Sigmoid colon (tissue), 7 donors: ENCODE data around the gene KYAT1. TPM values are rescaled to one million over a fixed set of nuclear protein-coding genes. Genes with fewer than 3 reads are reported as not detected.
A peak's percentile ranks its signal among the peaks of the same experiment; 100 is the strongest.

Experiments
- DNase-seq: peaks from one replicate; pipeline ENCODE4 v3.0.0-alpha.2; 2019
- H3K27ac ChIP-seq, 4 donors: fragments of 200-600 bp; sonication (generic); one replicate each; pipeline ENCODE4 v1.5.1; 2016 to 2019; ENCODE audit warnings: mild to moderate bottlenecking in 1 of 4
- H3K27me3 ChIP-seq, 3 donors: fragments of 200-600 bp; sonication (generic); one replicate each; pipeline ENCODE4 v1.5.1; 2019; ENCODE audit warnings: mild to moderate bottlenecking in 1 of 3
- H3K36me3 ChIP-seq, 4 donors: fragments of 200-600 bp; sonication (generic); one replicate each; pipeline ENCODE4 v1.5.1; 2016 to 2019
- H3K4me1 ChIP-seq, 4 donors: fragments of 200-600 bp; sonication (generic); one replicate each; pipeline ENCODE4 v1.5.1; 2017 to 2019
- H3K4me3 ChIP-seq, 4 donors: fragments of 200-600 bp; sonication (generic); one replicate each; pipeline ENCODE4 v1.5.1; 2017 to 2019; ENCODE audit warnings: mild to moderate bottlenecking in 2 of 4, moderate library complexity in 1 of 4
- H3K9me3 ChIP-seq, 4 donors: fragments of 200-600 bp in 3 of 4; sonication (generic) in 3 of 4; one replicate each; pipeline versions ENCODE4 v1.5.1 to v1.6.1; 2013 to 2019
- CTCF ChIP-seq, 4 experiments: fragments of 450-650 bp in 3 of 4; fragments of 200-600 bp in 1 of 4; IDR thresholded peaks; one replicate each; pipeline ENCODE4 v1.5.1; 2016 to 2019; ENCODE audit warnings: antibody characterized with exemption in 4 of 4, mild to moderate bottlenecking in 3 of 4, moderate library complexity in 2 of 4
- EP300 ChIP-seq, 4 donors: sonication (generic); formaldehyde crosslinking; IDR thresholded peaks; one replicate each; pipeline ENCODE4 v1.6.1; 2017; ENCODE audit warnings: antibody characterized with exemption in 4 of 4
- POLR2A ChIP-seq, 2 donors: fragments of 450-650 bp; IDR thresholded peaks; one replicate each; pipeline ENCODE4 v1.6.1; 2016; ENCODE audit warnings: antibody characterized with exemption in 2 of 2, mild to moderate bottlenecking in 2 of 2, moderate library complexity in 2 of 2
- POLR2AphosphoS5 ChIP-seq, 4 donors: sonication (generic); formaldehyde crosslinking; IDR thresholded peaks; one replicate each; pipeline ENCODE4 v1.6.1; 2017; ENCODE audit warnings: antibody characterized with exemption in 4 of 4
- WGBS, 2 donors: extraction: QIAGEN DNeasy Blood & Tissue Kit; methylation state at CpG; one replicate each; pipeline ENCODE4 v1.1.7; 2013; 5-methylcytosine and 5-hydroxymethylcytosine counted together
- intact Hi-C: fragments of 100-400 bp; cut with DNase I; formaldehyde crosslinking; loops from one replicate; pipeline ENCODE4 v1.15.1; 2023
- polyA plus RNA-seq, 3 donors: library from polyadenylated mRNA; stranded (reverse); fragments of 200-250 nt; gene quantifications; one replicate each; pipeline ENCODE4 v1.2.3, GENCODE V29; 2013
- total RNA-seq, 4 donors: library from RNA; depleted of rRNA; stranded (reverse); fragments of >200 nt; gene quantifications; one replicate each; pipeline ENCODE4 v1.1.0, GENCODE V29; 2016
- donor health status: healthy with polysubstance abuse.
- donor health status: Bipolar disorder and iron deficiency.
- donor health status: healthy.

The KYAT1 gene
- total and polyA plus RNA-seq, 7 donors: 0.60 to 8.0 (median 4.5) TPM

- Histone ChIP-seq H3K9me3 (no peaks in the 10 kb centered on the region), H3K27ac (peak overlapping the region; percentile 86 to 88 (median 88)), H3K4me3 (peak overlapping the region; percentile 61 to 63 (median 62)), H3K27me3 (no peaks in the 10 kb centered on the region), H3K4me1 (peaks cover 0 to 52% (median 44%) of the 10 kb centered on the region in 4 donors), H3K36me3 (peaks cover 0 to 15% (median 4%) of the 10 kb centered on the region in 4 donors)
- 19 to 30% methylated on average over 32 of the region's 32 CpGs for WGBS, 2 donors
- no peak for TF ChIP-seq EP300 (IDR thresholded peaks at IDR 0.05)
- TF ChIP-seq POLR2A (IDR thresholded peaks at IDR 0.05): no peak
- TF ChIP-seq POLR2AphosphoS5 (IDR thresholded peaks at IDR 0.05): peak in 2 of 4 donors; percentile 33 to 37
- TF ChIP-seq CTCF (IDR thresholded peaks at IDR 0.05): peak in 1 of 4 experiments; percentile 15
- intact Hi-C loops: loop anchor here (2.0 kb wide), 1 partner anchor 41 kb away; the partner anchor contains the start of gene KYAT1
- DNase-seq: peak; percentile 84
Measured at GRCh38 chr9:128921881-128922763, 40.4 kb upstream of the KYAT1 start.

- intact Hi-C loops: no loop called here
- WGBS, 2 donors: 73 to 76% methylated on average over 13 of the region's 13 CpGs
- Histone ChIP-seq H3K4me1 (peaks cover 0 to 68% (median 60%) of the 10 kb centered on the region in 4 donors), H3K9me3 (no peaks in the 10 kb centered on the region), H3K27ac (peak within 1 kb of the TSS; percentile 86 to 88 (median 88)), H3K27me3 (no peaks in the 10 kb centered on the region), H3K36me3 (peaks cover 4 to 25% (median 8%) of the 10 kb centered on the region in 4 donors), H3K4me3 (peak within 1 kb of the TSS; percentile 61 to 63 (median 62))
- DNase-seq: peak; percentile 84
- no peak for TF ChIP-seq CTCF (IDR thresholded peaks at IDR 0.05)
- peak in 1 of 4 donors; percentile 50 for TF ChIP-seq EP300 (IDR thresholded peaks at IDR 0.05)
- TF ChIP-seq POLR2AphosphoS5 (IDR thresholded peaks at IDR 0.05): peak; percentile 19 to 78 (median 62)
Measured at GRCh38 chr9:128920381-128921058, 38.8 kb upstream of the KYAT1 start, which contains the start of gene PHYHD1. PHYHD1 (plus strand) TSS chr9:128920982; CDS start chr9:128922324, 1,342 bp downstream.

GRCh38 chr9:128919402-128920089 lies 37.8 kb upstream of the KYAT1 start:
- intact Hi-C loops: no loop called here
- 75 to 82% methylated on average over 14 of the region's 14 CpGs for WGBS, 2 donors
- no peak overlapping the region for H3K4me3 ChIP-seq
- H3K4me1 ChIP-seq: peaks cover 0 to 77% (median 65%) of the 10 kb centered on the region in 4 donors
- H3K36me3 ChIP-seq: peaks cover 4 to 25% (median 9%) of the 10 kb centered on the region in 4 donors
- no peaks in the 10 kb centered on the region for H3K27me3 ChIP-seq
- H3K27ac ChIP-seq: peak overlapping the region; percentile 86 to 88 (median 88)
- H3K9me3 ChIP-seq: no peaks in the 10 kb centered on the region
- no peak for TF ChIP-seq CTCF (IDR thresholded peaks at IDR 0.05)
- TF ChIP-seq POLR2AphosphoS5 (IDR thresholded peaks at IDR 0.05): no peak
- TF ChIP-seq POLR2A (IDR thresholded peaks at IDR 0.05): no peak
- no peak for TF ChIP-seq EP300 (IDR thresholded peaks at IDR 0.05)
- DNase-seq: no peak

- Histone ChIP-seq H3K9me3 (no peaks in the 10 kb centered on the region), H3K27me3 (no peaks in the 10 kb centered on the region), H3K36me3 (peaks cover 4 to 25% (median 10%) of the 10 kb centered on the region in 4 donors), H3K4me3 (no peak overlapping the region), H3K27ac (peak overlapping the region; percentile 8 to 88 (median 88)), H3K4me1 (peaks cover 0 to 83% (median 71%) of the 10 kb centered on the region in 4 donors)
- WGBS, 2 donors: 58 to 64% methylated on average over 2 of the region's 2 CpGs
- TF ChIP-seq CTCF (IDR thresholded peaks at IDR 0.05): no peak
- TF ChIP-seq POLR2AphosphoS5 (IDR thresholded peaks at IDR 0.05): no peak
- no peak for TF ChIP-seq POLR2A (IDR thresholded peaks at IDR 0.05)
- no peak for TF ChIP-seq EP300 (IDR thresholded peaks at IDR 0.05)
- intact Hi-C loops: no loop called here
- no peak for DNase-seq
Measured at GRCh38 chr9:128918921-128919320, 37.2 kb upstream of the KYAT1 start.
